CD4-positive, alpha-beta memory T cell (primary cell): ENCODE results near the gene TTLL11. TPM values are rescaled to one million over a fixed set of nuclear protein-coding genes. Genes with fewer than 3 reads are reported as not detected.

Source experiments
- CTCF ChIA-PET: fragments of 350-600 bp; sonication (Branson Sonifier 250); formaldehyde crosslinking; loops from one replicate; lab custom pipeline; 2021; ENCODE audit warnings: inconsistent platforms; ENCODE audit not compliant: partially characterized antibody; lab: Charles Lee
- POLR2A ChIA-PET: fragments of 350-600 bp; sonication (Branson Sonifier 250); formaldehyde crosslinking; loops from one replicate; lab custom pipeline; 2021; ENCODE audit not compliant: partially characterized antibody; lab: Charles Lee
- DNase-seq, 5 donors: peaks; one replicate each; pipeline versions ENCODE4 v3.0.0 to v3.0.0-alpha.2; 2020 to 2022; ENCODE audit warnings: mixed read lengths in 1 of 5
- H3K27ac ChIP-seq: one replicate; pipeline ENCODE4 v1.7.0; 2013; ENCODE audit warnings: low read depth, low read length
- H3K27me3 ChIP-seq: 2 replicates; pipeline ENCODE4 v1.7.0; 2013; ENCODE audit warnings: mild to moderate bottlenecking, low read length, moderate library complexity; ENCODE audit not compliant: insufficient read depth
- H3K36me3 ChIP-seq: 2 replicates; pipeline ENCODE4 v1.7.0; 2013; ENCODE audit warnings: mild to moderate bottlenecking, low read length, moderate library complexity; ENCODE audit not compliant: insufficient read depth
- H3K4me1 ChIP-seq: 2 replicates; pipeline ENCODE4 v1.7.0; 2013; ENCODE audit warnings: mild to moderate bottlenecking, low read length, moderate library complexity; ENCODE audit not compliant: insufficient read depth
- H3K4me3 ChIP-seq, 2 donors: one replicate each; pipeline ENCODE4 v1.7.0; 2013; ENCODE audit warnings: low read length in 2 of 2, mild to moderate bottlenecking in 1 of 2
- H3K9me3 ChIP-seq, 2 donors: one replicate each; pipeline ENCODE4 v1.7.0; 2013; ENCODE audit warnings: low read length in 2 of 2, control low read depth in 1 of 2; ENCODE audit not compliant: control insufficient read depth in 1 of 2
- H3K27ac Mint-ChIP-seq, 7 donors: one replicate each; pipeline ENCODE4 v1.8.0; 2020 to 2021; ENCODE audit warnings: mixed read lengths in 7 of 7, mild to moderate bottlenecking in 6 of 7, inconsistent platforms in 3 of 7, moderate library complexity in 3 of 7
- H3K27me3 Mint-ChIP-seq, 2 donors: one replicate each; pipeline ENCODE4 v1.8.0; 2020 to 2021; ENCODE audit warnings: mixed read lengths in 2 of 2
- H3K36me3 Mint-ChIP-seq, 2 donors: one replicate each; pipeline ENCODE4 v1.8.0; 2020 to 2021; ENCODE audit warnings: mixed read lengths in 2 of 2, inconsistent platforms in 1 of 2, mild to moderate bottlenecking in 1 of 2
- H3K4me1 Mint-ChIP-seq, 4 donors: one replicate each; pipeline ENCODE4 v1.8.0; 2020 to 2021; ENCODE audit warnings: mixed read lengths in 4 of 4, mild to moderate bottlenecking in 1 of 4
- H3K4me3 Mint-ChIP-seq, 8 donors: one replicate each; pipeline ENCODE4 v1.8.0; 2020 to 2021; ENCODE audit warnings: mixed read lengths in 8 of 8, mild to moderate bottlenecking in 7 of 8, moderate library complexity in 6 of 8, inconsistent platforms in 3 of 8
- H3K9me3 Mint-ChIP-seq, 8 donors: one replicate each; pipeline ENCODE4 v1.8.0; 2020 to 2021; ENCODE audit warnings: mixed read lengths in 8 of 8, mild to moderate bottlenecking in 5 of 8, inconsistent platforms in 3 of 8, moderate library complexity in 1 of 8
- intact Hi-C: fragments of 100-400 bp; cut with micrococcal nuclease; formaldehyde crosslinking; loops from one replicate; pipeline ENCODE4 v1.15.1; 2023
- polyA plus RNA-seq, 2 donors: library from polyadenylated mRNA; unstranded; fragments of 300-500 nt; fragmentation: Illumina TruSeq; gene quantifications; one replicate each; pipeline ENCODE4 v1.2.3, GENCODE V29; 2021
- total RNA-seq, 2 experiments: library from RNA; stranded (reverse); gene quantifications; one replicate each; pipeline ENCODE4 v1.2.3, GENCODE V29; 2021

TTLL11 gene
- total and polyA plus RNA-seq, 4 experiments from 2014 or later: 2.7 to 7.8 (median 3.1) TPM

DNA sequence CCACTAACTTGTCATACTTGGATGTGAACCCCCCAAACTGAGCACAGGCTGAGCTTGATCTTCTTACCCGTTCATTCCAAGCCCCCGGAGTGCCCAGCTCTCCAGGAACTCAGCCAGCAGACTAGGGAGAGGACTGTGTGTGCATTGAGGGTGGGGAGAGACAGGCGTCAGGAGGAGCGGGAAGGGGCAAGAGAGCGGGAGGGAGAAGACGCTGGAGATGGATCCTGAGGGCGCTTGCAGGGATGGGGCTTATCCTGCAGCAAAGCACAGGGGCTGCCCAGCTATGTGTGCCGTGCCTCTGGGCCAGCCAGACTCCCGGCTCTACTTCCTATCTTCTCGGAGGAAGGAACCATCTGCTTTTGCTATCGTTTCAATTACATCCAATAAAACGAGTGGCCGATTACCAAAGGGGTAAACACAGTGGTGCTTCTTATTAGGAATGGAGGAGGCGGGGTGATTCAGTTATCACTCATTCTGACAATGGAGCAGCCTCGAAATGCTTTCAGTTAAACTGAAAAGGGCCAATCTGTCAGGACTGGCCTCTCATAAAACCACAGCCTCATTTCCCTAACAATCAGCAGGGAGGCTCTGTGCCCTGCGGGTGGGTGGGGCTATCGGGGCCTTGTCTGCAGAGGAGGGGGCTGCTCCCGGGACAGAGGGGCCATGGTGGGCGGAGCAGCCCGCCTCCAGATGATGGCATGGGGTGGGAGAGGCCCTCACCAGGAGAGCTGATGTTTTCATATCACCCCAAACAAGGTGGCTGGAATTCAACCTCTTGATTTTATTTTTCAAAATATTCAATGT lies 273.5 kb downstream of the TTLL11 start:
- Histone ChIP-seq H3K27ac (no peak overlapping the region), H3K36me3 (no peaks in the 10 kb centered on the region), H3K4me3 (no peak overlapping the region), H3K27me3 (no peaks in the 10 kb centered on the region), H3K9me3 (no peaks in the 10 kb centered on the region), H3K4me1 (no peaks in the 10 kb centered on the region)
- Mint-ChIP-seq H3K27me3 (no peaks in the 10 kb centered on the region), H3K9me3 (no peaks in the 10 kb centered on the region), H3K4me3 (no peak overlapping the region), H3K4me1 (no peaks in the 10 kb centered on the region), H3K36me3 (no peaks in the 10 kb centered on the region), H3K27ac (no peak overlapping the region)
- DNase-seq: no peak
- ChIA-PET POLR2A (no interaction called here), CTCF (no interaction called here)
- intact Hi-C loops: no loop called here

DNA sequence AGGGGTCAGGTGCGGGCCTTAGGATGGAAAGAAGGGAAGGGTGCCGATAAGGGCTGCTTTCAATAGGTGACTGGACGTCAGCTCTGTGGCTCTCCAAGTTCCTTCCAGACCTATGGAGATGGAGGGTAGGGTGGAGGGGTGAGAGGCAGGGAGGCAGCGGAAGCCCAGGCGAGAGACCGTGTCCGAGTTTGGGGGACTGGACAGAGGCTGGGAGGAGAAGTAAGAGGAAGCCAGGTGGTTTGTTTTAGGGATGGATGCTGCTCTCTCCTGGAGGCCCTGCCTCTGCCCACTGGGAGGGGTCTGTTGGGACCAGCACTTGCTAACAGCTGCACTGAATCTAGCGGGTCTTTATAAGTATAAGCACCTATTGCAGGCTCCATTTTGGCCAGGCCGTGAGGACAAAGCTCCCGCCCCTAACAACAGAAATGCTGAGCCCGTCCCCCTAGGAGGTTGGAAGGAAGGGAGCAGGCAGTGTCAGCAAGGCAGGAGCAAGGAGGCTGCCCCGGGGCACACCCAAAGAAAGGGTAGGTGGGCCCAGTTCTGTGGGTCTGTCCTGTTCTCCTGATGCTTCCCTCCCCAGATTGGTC lies 274.2 kb downstream of the TTLL11 start:
- DNase-seq: no peak
- H3K36me3 ChIP-seq: no peaks in the 10 kb centered on the region
- CTCF ChIA-PET: no interaction called here
- no peaks in the 10 kb centered on the region for H3K27me3 ChIP-seq
- POLR2A ChIA-PET: no interaction called here
- no peaks in the 10 kb centered on the region for H3K4me1 Mint-ChIP-seq
- H3K36me3 Mint-ChIP-seq: no peaks in the 10 kb centered on the region
- H3K27ac Mint-ChIP-seq: no peak overlapping the region
- H3K4me3 Mint-ChIP-seq: no peak overlapping the region
- H3K4me3 ChIP-seq: no peak overlapping the region
- no peaks in the 10 kb centered on the region for H3K9me3 ChIP-seq
- H3K4me1 ChIP-seq: no peaks in the 10 kb centered on the region
- H3K27ac ChIP-seq: no peak overlapping the region
- H3K27me3 Mint-ChIP-seq: no peaks in the 10 kb centered on the region
- intact Hi-C loops: no loop called here
- H3K9me3 Mint-ChIP-seq: no peaks in the 10 kb centered on the region

- H3K4me1 Mint-ChIP-seq: no peaks in the 10 kb centered on the region
- Histone ChIP-seq H3K9me3 (no peaks in the 10 kb centered on the region), H3K4me3 (no peak overlapping the region), H3K36me3 (no peaks in the 10 kb centered on the region), H3K27ac (no peak overlapping the region), H3K27me3 (no peaks in the 10 kb centered on the region), H3K4me1 (no peaks in the 10 kb centered on the region)
- H3K4me3 Mint-ChIP-seq: no peak overlapping the region
- H3K9me3 Mint-ChIP-seq: no peaks in the 10 kb centered on the region
- ChIA-PET CTCF (no interaction called here), POLR2A (no interaction called here)
- H3K27me3 Mint-ChIP-seq: no peaks in the 10 kb centered on the region
- intact Hi-C loops: no loop called here
- DNase-seq: no peak
- no peaks in the 10 kb centered on the region for H3K36me3 Mint-ChIP-seq
- no peak overlapping the region for H3K27ac Mint-ChIP-seq
Observed at GRCh38 chr9:121818016-121818661, 275.0 kb downstream of the TTLL11 start.

DNA sequence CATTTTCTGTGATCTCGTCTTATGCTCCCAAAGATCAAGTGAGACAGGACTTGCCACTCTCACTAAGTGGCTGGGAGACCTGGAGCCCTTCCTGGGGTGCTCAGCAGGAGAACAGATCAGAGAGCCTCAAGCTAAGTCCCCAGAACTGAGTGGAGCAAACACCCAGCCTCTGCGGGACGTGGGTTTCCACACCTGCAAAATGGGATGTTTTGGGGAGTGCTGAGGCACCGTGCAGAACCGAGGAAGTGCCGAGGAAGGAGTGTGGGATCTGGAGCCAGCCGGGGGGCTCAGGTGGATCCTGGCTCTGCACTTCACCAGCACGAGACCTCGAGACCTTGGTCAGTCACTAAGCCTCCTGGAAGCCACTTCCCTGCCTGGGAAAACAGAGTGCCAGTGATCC lies 275.6 kb downstream of the TTLL11 start:
- CTCF ChIA-PET: no interaction called here
- DNase-seq: no peak
- H3K27me3 Mint-ChIP-seq: no peaks in the 10 kb centered on the region
- intact Hi-C loops: no loop called here
- no peaks in the 10 kb centered on the region for H3K9me3 ChIP-seq
- POLR2A ChIA-PET: no interaction called here
- no peaks in the 10 kb centered on the region for H3K36me3 Mint-ChIP-seq
- H3K4me1 ChIP-seq: no peaks in the 10 kb centered on the region
- H3K4me3 ChIP-seq: no peak overlapping the region
- H3K9me3 Mint-ChIP-seq: no peaks in the 10 kb centered on the region
- no peak overlapping the region for H3K27ac ChIP-seq
- no peaks in the 10 kb centered on the region for H3K4me1 Mint-ChIP-seq
- no peaks in the 10 kb centered on the region for H3K27me3 ChIP-seq
- no peak overlapping the region for H3K4me3 Mint-ChIP-seq
- no peaks in the 10 kb centered on the region for H3K36me3 ChIP-seq
- no peak overlapping the region for H3K27ac Mint-ChIP-seq

GRCh38 chr9:121816845-121817450 lies 276.2 kb downstream of the TTLL11 start:
- H3K9me3 ChIP-seq: no peaks in the 10 kb centered on the region
- Mint-ChIP-seq H3K4me1 (no peaks in the 10 kb centered on the region), H3K9me3 (no peaks in the 10 kb centered on the region), H3K27me3 (no peaks in the 10 kb centered on the region), H3K36me3 (no peaks in the 10 kb centered on the region), H3K4me3 (no peak overlapping the region), H3K27ac (no peak overlapping the region)
- POLR2A ChIA-PET: no interaction called here
- intact Hi-C loops: no loop called here
- no peaks in the 10 kb centered on the region for H3K27me3 ChIP-seq
- CTCF ChIA-PET: no interaction called here
- H3K4me3 ChIP-seq: no peak overlapping the region
- no peaks in the 10 kb centered on the region for H3K4me1 ChIP-seq
- no peak for DNase-seq
- H3K27ac ChIP-seq: no peak overlapping the region
- H3K36me3 ChIP-seq: no peaks in the 10 kb centered on the region

DNA sequence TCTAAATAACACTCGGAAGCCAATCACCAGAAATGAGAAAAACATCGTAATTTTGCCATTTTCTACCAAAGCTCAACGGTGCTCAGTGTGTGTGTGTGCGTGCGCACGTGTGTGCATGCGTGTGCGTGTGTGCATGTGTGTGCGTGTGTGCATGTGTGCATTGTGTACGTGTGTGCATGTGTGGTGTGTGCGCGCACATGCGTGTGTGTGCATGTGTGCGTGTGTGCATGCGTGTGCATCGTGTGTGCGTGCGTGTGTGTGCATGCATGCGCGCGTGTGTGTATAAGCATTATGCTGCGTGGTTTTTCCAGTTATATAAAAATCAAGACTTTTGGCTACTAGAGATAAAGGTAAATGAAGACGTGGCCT lies 276.7 kb downstream of the TTLL11 start:
- Histone ChIP-seq H3K27me3 (no peaks in the 10 kb centered on the region), H3K36me3 (no peaks in the 10 kb centered on the region), H3K9me3 (no peaks in the 10 kb centered on the region), H3K27ac (no peak overlapping the region), H3K4me3 (no peak overlapping the region), H3K4me1 (no peaks in the 10 kb centered on the region)
- intact Hi-C loops: no loop called here
- ChIA-PET POLR2A (no interaction called here), CTCF (no interaction called here)
- Mint-ChIP-seq H3K27me3 (no peaks in the 10 kb centered on the region), H3K9me3 (no peaks in the 10 kb centered on the region), H3K27ac (no peak overlapping the region), H3K36me3 (no peaks in the 10 kb centered on the region), H3K4me1 (no peaks in the 10 kb centered on the region), H3K4me3 (no peak overlapping the region)
- no peak for DNase-seq

DNA sequence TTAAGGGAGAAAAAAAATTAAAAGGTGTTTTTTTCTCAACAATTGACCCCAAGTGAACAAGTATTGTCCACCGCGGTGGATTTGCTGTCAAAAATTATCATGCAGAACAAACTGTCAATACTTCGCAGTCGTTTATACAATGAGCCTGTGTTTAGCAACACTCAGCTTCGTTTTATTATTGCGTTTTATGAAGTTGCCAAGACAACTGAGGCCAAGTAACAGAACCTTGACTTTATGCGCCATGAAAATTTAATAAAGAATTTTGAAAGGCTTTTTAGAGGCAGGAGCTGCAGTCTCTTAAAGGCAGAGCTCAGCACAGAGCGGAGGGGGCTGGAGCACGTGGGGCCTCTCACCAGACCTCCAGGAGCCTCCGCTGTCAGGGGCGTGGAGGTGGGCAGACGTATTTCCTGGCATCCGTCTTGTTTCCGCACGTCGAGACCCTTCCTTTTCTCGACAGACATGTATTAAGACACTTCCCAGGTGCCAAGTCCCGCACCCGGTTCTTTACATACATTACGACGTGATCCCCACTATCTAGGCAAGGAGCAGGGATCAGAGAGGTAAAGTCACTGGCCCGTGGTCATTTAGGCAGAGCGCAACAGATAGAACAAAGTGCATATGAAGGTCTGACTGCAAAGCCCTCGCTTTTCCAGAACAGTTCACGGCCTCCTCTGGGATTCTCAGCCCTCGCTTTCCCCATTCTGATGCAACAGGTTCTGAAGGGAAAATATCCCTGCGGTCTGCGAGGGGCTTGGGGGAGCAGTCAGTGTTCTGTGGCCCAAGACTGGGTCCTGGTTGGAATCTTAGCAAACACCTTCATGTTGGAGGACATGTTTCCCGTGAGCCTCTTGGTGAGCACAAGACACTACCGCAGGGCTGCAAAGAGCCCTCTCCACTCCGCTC lies 277.3 kb downstream of the TTLL11 start:
- H3K36me3 Mint-ChIP-seq: no peaks in the 10 kb centered on the region
- Histone ChIP-seq H3K4me1 (no peaks in the 10 kb centered on the region), H3K27me3 (no peaks in the 10 kb centered on the region), H3K4me3 (no peak overlapping the region), H3K36me3 (no peaks in the 10 kb centered on the region), H3K9me3 (no peaks in the 10 kb centered on the region), H3K27ac (no peak overlapping the region)
- POLR2A ChIA-PET: no interaction called here
- DNase-seq: no peak
- CTCF ChIA-PET: no interaction called here
- no peak overlapping the region for H3K27ac Mint-ChIP-seq
- no peak overlapping the region for H3K4me3 Mint-ChIP-seq
- H3K4me1 Mint-ChIP-seq: no peaks in the 10 kb centered on the region
- H3K9me3 Mint-ChIP-seq: no peaks in the 10 kb centered on the region
- H3K27me3 Mint-ChIP-seq: no peaks in the 10 kb centered on the region
- intact Hi-C loops: no loop called here
